GM23338 (cell line): Measurements from ENCODE around the gene B3GALNT1. TPM values are rescaled to one million over a fixed set of nuclear protein-coding genes. Genes with fewer than 3 reads are reported as not detected.

ENCODE experiments used
- ATAC-seq: fragments of 200-7000 bp; cut with Tn5 transposase; 3 replicates; pipeline ENCODE4 v1.9.1; 2020
- DNase-seq: peaks from one replicate; pipeline ENCODE4 v3.0.0-alpha.2; 2015; ENCODE audit warnings: low spot score
- H2AFZ ChIP-seq: fragments of 200-600 bp; sonication (generic); 2 replicates; pipeline ENCODE4 v1.8.0; 2016; ENCODE audit warnings: antibody characterized with exemption, mild to moderate bottlenecking, moderate library complexity
- H3F3A ChIP-seq: fragments of 200-600 bp; sonication (generic); replicated peaks from 2 replicates; pipeline ENCODE4 v1.8.0; 2017; ENCODE audit warnings: antibody characterized with exemption, mixed run types, low read depth
- H3K27ac ChIP-seq: fragments of 200-600 bp; sonication (generic); 2 replicates; pipeline ENCODE4 v1.6.1; 2016; ENCODE audit warnings: low read depth
- H3K27me3 ChIP-seq: fragments of 200-600 bp; sonication (generic); 2 replicates; pipeline ENCODE4 v1.8.0; 2016; ENCODE audit warnings: mild to moderate bottlenecking, mixed run types, moderate library complexity; ENCODE audit not compliant: insufficient read depth
- H3K36me3 ChIP-seq: fragments of 200-600 bp; sonication (generic); 2 replicates; pipeline ENCODE4 v1.8.0; 2016; ENCODE audit warnings: mild to moderate bottlenecking; ENCODE audit not compliant: insufficient read depth
- H3K4me1 ChIP-seq: fragments of 200-600 bp; sonication (generic); 2 replicates; pipeline ENCODE4 v1.8.0; 2016; ENCODE audit warnings: mild to moderate bottlenecking, moderate library complexity; ENCODE audit not compliant: insufficient read depth
- H3K4me2 ChIP-seq: fragments of 200-600 bp; sonication (generic); 2 replicates; pipeline ENCODE4 v1.7.1; 2017; ENCODE audit warnings: mixed run types
- H3K4me3 ChIP-seq: fragments of 200-600 bp; sonication (generic); 2 replicates; pipeline ENCODE4 v1.6.1; 2016; ENCODE audit warnings: mixed run types
- H3K79me2 ChIP-seq: fragments of 200-600 bp; sonication (generic); replicated peaks from 2 replicates; pipeline ENCODE4 v1.8.0; 2017; ENCODE audit warnings: mild to moderate bottlenecking; ENCODE audit not compliant: insufficient read depth
- H3K9me2 ChIP-seq: fragments of 200-600 bp; sonication (generic); 2 replicates; pipeline ENCODE4 v1.8.0; 2017; ENCODE audit not compliant: insufficient read depth
- H4K20me1 ChIP-seq: fragments of 200-600 bp; sonication (generic); replicated peaks from 2 replicates; pipeline ENCODE4 v1.8.0; 2017; ENCODE audit warnings: mild to moderate bottlenecking; ENCODE audit not compliant: insufficient read depth
- H3K27ac Mint-ChIP-seq: 2 replicates; pipeline ENCODE4 v1.8.0; 2020; ENCODE audit warnings: inconsistent platforms, mild to moderate bottlenecking, moderate library complexity, mixed read lengths
- H3K27me3 Mint-ChIP-seq: 3 replicates; pipeline ENCODE4 v1.8.0; 2022; ENCODE audit warnings: low read depth, mild to moderate bottlenecking, moderate library complexity, mixed read lengths, inconsistent platforms; ENCODE audit not compliant: insufficient read depth, poor library complexity
- H3K36me3 Mint-ChIP-seq: 3 replicates; pipeline ENCODE4 v1.8.0; 2021; ENCODE audit warnings: low read depth, mild to moderate bottlenecking, inconsistent platforms, moderate library complexity, mixed read lengths
- H3K4me1 Mint-ChIP-seq: 3 replicates; pipeline ENCODE4 v1.8.0; 2020; ENCODE audit warnings: mild to moderate bottlenecking, inconsistent platforms, mixed read lengths
- H3K4me3 Mint-ChIP-seq: 3 replicates; pipeline ENCODE4 v1.8.0; 2021; ENCODE audit warnings: moderate library complexity, mild to moderate bottlenecking, inconsistent platforms, mixed read lengths
- H3K9me3 Mint-ChIP-seq: 3 replicates; pipeline ENCODE4 v1.8.0; 2020; ENCODE audit warnings: moderate library complexity, mild to moderate bottlenecking, inconsistent platforms, mixed read lengths
- CREB1 ChIP-seq: fragments of 250-450 bp; sonication (Bioruptor Pico); IDR thresholded peaks from 2 replicates; pipeline ENCODE4 v1.5.0; 2020; ENCODE audit warnings: low read depth, mild to moderate bottlenecking, moderate library complexity
- CTCF ChIP-seq, 2 experiments: fragments of 200-600 bp in 1 of 2; sonication (generic) in 1 of 2; conservative IDR thresholded peaks; 2 replicates each; pipeline versions ENCODE4 v1.5.1 to v1.6.1; 2016 to 2017; ENCODE audit warnings: antibody characterized with exemption in 2 of 2, low read depth in 2 of 2, mild to moderate bottlenecking in 2 of 2, moderate library complexity in 1 of 2
- ETS1 ChIP-seq: IDR thresholded peaks from 2 replicates; pipeline ENCODE4 v1.6.1; 2016; ENCODE audit warnings: antibody characterized with exemption
- EZH2 ChIP-seq: fragments of 200-600 bp; sonication (generic); IDR thresholded peaks from one replicate; pipeline ENCODE4 v1.8.0; 2017; ENCODE audit warnings: antibody characterized with exemption, mild to moderate bottlenecking, low read depth; ENCODE audit not compliant: unreplicated experiment
- EZH2phosphoT487 ChIP-seq: fragments of 200-600 bp; sonication (generic); IDR thresholded peaks from one replicate; pipeline ENCODE4 v1.8.1; 2018; ENCODE audit warnings: antibody characterized with exemption; ENCODE audit not compliant: unreplicated experiment
- JUNB ChIP-seq: IDR thresholded peaks from one replicate; pipeline ENCODE4 v1.6.1; 2016; ENCODE audit warnings: antibody characterized with exemption; ENCODE audit not compliant: unreplicated experiment
- NANOG ChIP-seq: IDR thresholded peaks from 2 replicates; pipeline ENCODE4 v1.6.1; 2016; ENCODE audit warnings: antibody characterized with exemption, borderline replicate concordance
- POLR2AphosphoS5 ChIP-seq: IDR thresholded peaks from 2 replicates; pipeline ENCODE4 v1.6.1; 2016; ENCODE audit warnings: antibody characterized with exemption, low read depth
- REST ChIP-seq: IDR thresholded peaks from one replicate; pipeline ENCODE4 v1.6.1; 2018; ENCODE audit warnings: antibody characterized with exemption; ENCODE audit not compliant: unreplicated experiment
- STAT1 ChIP-seq: IDR thresholded peaks from one replicate; pipeline ENCODE4 v1.6.1; 2016; ENCODE audit warnings: antibody characterized with exemption; ENCODE audit not compliant: unreplicated experiment
- ZNF114 ChIP-seq: fragments of 250-450 bp; sonication (Bioruptor Pico); IDR thresholded peaks from 2 replicates; pipeline ENCODE4 v1.5.0; 2020; ENCODE audit warnings: mild to moderate bottlenecking, moderate library complexity
- ZNF331 ChIP-seq: fragments of 250-450 bp; sonication (Bioruptor Pico); IDR thresholded peaks from 2 replicates; pipeline ENCODE4 v1.5.0; 2020; ENCODE audit warnings: low read depth, mild to moderate bottlenecking, moderate library complexity
- polyA plus RNA-seq: library from polyadenylated mRNA; unstranded; fragments of >200 nt; fragmentation: Nextera tagmentation; extraction: Ambion mirVana; gene quantifications from 2 replicates; pipeline ENCODE4 v1.2.1, GENCODE V29; 2016
- total RNA-seq: library from RNA; depleted of rRNA; stranded (reverse); fragments of >200 nt; shearing (Covaris generic); gene quantifications from 2 replicates; pipeline ENCODE4 v1.2.3, GENCODE V29; 2014

The B3GALNT1 gene
- total and polyA plus RNA-seq, 2 experiments from 2014 or later: 3.3 to 5.9 TPM

GRCh38 chr3:161081633-161082032, 23.5 kb downstream of the B3GALNT1 start (continued):
- no peak for TF ChIP-seq ETS1
- no peak for TF ChIP-seq POLR2AphosphoS5
- no peak for TF ChIP-seq JUNB
- TF ChIP-seq ZNF114: no peak
- no peak for TF ChIP-seq CTCF (conservative IDR thresholded peaks at IDR 0.05; ENCODE audit: low read depth in 2 of 2)
- TF ChIP-seq ZNF331 (CRISPR knock-in tag): no peak
- no peak for TF ChIP-seq STAT1
- TF ChIP-seq EZH2phosphoT487: no peak
- no peak for TF ChIP-seq REST

- H3F3A ChIP-seq: no peaks in the 10 kb centered on the region
- H3K9me3 Mint-ChIP-seq: no peaks in the 10 kb centered on the region
- H4K20me1 ChIP-seq: no peaks in the 10 kb centered on the region
- peaks cover 2% of the 10 kb centered on the region for H3K27me3 Mint-ChIP-seq
- H3K79me2 ChIP-seq: no peaks in the 10 kb centered on the region
- no peak overlapping the region for H3K4me3 ChIP-seq
- DNase-seq (no peak), ATAC-seq (no peak)
- no peaks in the 10 kb centered on the region for H3K4me1 ChIP-seq
- no peaks in the 10 kb centered on the region for H3K27me3 ChIP-seq
- H3K4me3 Mint-ChIP-seq: no peak overlapping the region
- H2AFZ ChIP-seq: no peak overlapping the region
- H3K27ac ChIP-seq: no peak overlapping the region
- H3K27ac Mint-ChIP-seq: no peak overlapping the region
- H3K36me3 ChIP-seq: no peaks in the 10 kb centered on the region
- H3K4me1 Mint-ChIP-seq: peaks cover 9% of the 10 kb centered on the region; the same call in 2 of the 3 replicates
- no peak overlapping the region for H3K4me2 ChIP-seq
- H3K9me2 ChIP-seq: no peaks in the 10 kb centered on the region
- peaks cover 3% of the 10 kb centered on the region; the same call in 1 of the 3 replicates for H3K36me3 Mint-ChIP-seq
- TF ChIP-seq STAT1: no peak
- no peak for TF ChIP-seq POLR2AphosphoS5
- no peak for TF ChIP-seq ETS1
- no peak for TF ChIP-seq EZH2
- TF ChIP-seq JUNB: no peak
- TF ChIP-seq NANOG: no peak
- TF ChIP-seq CREB1 (CRISPR knock-in tag): no peak
- TF ChIP-seq EZH2phosphoT487: no peak
- no peak for TF ChIP-seq ZNF331 (CRISPR knock-in tag)
- no peak for TF ChIP-seq CTCF (conservative IDR thresholded peaks at IDR 0.05; ENCODE audit: low read depth in 2 of 2)
- TF ChIP-seq ZNF114: no peak
Measured at GRCh38 chr3:161073181-161073580, 32.0 kb downstream of the B3GALNT1 start.
